ENCODE measurements around the gene C1orf198. TPM values are rescaled to one million over a fixed set of nuclear protein-coding genes. Genes with fewer than 3 reads are reported as not detected.

C1orf198 gene
- total RNA-seq, 1 donor from 2014 or later, result 48.5 TPM

DNA sequence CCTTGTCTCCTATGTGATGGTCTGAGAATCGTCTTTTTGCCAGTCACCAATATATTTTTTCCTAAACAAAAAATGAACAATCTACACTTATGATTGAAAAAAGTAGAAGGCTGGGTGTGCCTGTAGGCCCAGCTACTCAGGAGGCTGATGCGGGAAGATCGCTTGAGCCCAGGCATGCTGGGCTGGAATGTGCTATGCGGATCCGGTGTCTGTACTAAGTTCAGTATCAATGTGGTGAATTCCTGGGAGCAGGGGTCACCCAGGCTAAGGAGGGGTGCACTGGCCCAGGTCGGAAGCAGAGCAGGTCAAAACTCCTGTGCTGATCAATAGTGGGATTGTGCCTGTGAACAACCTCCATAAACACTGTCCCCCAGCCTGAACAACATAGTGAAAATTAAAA lies 25.7 kb upstream of the C1orf198 start:
- peaks cover 13% of the 10 kb centered on the region for H3K4me1 Mint-ChIP-seq
- Histone ChIP-seq H3K27ac (no peak overlapping the region), H3K27me3 (no peaks in the 10 kb centered on the region), H3K4me2 (no peak overlapping the region), H3K36me3 (no peaks in the 10 kb centered on the region), H2AFZ (replicated peaks) (no peak overlapping the region), H3K9ac (no peak overlapping the region), H3K79me2 (ENCODE audit: low read depth) (no peaks in the 10 kb centered on the region), H3K4me3 (no peak overlapping the region), H3K9me3 (ENCODE audit: low read depth) (no peaks in the 10 kb centered on the region), H3K4me1 (peaks cover 6% of the 10 kb centered on the region), H3F3A (ENCODE audit: low read depth) (peaks cover 6% of the 10 kb centered on the region), H4K20me1 (ENCODE audit: low read depth) (no peaks in the 10 kb centered on the region)
- peaks cover 2% of the 10 kb centered on the region for H3K27me3 Mint-ChIP-seq (ENCODE audit: insufficient read depth, low read depth)
- no peaks in the 10 kb centered on the region for H3K36me3 Mint-ChIP-seq
- no peak overlapping the region for H3K4me3 Mint-ChIP-seq
- H3K27ac Mint-ChIP-seq, result no peak overlapping the region
- H3K9me3 Mint-ChIP-seq, result no peaks in the 10 kb centered on the region
- no peak for DNase-seq (ENCODE audit: low spot score)
- TF ChIP-seq, protein P1, sequence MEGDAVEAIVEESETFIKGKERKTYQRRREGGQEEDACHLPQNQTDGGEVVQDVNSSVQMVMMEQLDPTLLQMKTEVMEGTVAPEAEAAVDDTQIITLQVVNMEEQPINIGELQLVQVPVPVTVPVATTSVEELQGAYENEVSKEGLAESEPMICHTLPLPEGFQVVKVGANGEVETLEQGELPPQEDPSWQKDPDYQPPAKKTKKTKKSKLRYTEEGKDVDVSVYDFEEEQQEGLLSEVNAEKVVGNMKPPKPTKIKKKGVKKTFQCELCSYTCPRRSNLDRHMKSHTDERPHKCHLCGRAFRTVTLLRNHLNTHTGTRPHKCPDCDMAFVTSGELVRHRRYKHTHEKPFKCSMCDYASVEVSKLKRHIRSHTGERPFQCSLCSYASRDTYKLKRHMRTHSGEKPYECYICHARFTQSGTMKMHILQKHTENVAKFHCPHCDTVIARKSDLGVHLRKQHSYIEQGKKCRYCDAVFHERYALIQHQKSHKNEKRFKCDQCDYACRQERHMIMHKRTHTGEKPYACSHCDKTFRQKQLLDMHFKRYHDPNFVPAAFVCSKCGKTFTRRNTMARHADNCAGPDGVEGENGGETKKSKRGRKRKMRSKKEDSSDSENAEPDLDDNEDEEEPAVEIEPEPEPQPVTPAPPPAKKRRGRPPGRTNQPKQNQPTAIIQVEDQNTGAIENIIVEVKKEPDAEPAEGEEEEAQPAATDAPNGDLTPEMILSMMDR (IDR thresholded peaks at IDR 0.05), result no peak
- TF ChIP-seq EZH2 (IDR thresholded peaks at IDR 0.05) (no peak), EZH2phosphoT487 (IDR thresholded peaks at IDR 0.05) (no peak)

DNA sequence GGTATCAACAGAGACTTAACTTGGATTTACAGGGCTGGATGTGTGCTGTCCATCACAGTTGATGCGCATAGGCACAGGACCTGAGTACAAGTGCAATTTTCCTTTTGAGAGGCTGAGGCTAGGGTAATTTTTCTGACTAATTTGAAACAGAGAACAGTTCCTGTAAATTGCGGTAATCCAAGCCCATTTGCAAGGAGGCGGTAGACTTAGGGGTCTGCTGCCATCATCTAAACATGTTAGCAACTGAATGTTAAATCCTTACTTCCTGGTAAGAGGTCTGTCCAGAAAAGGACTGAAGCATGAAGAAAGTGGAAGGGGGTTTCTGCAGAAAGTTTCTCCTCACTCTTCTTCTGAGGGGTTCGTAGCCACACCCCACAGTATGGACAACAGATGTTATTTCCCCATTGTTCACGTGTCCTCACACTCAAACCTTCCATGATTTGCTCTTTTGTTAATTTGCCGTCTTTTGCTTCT lies 23.7 kb upstream of the C1orf198 start:
- Mint-ChIP-seq H3K27me3 (ENCODE audit: insufficient read depth, low read depth) (peaks cover 2% of the 10 kb centered on the region), H3K27ac (no peak overlapping the region), H3K36me3 (no peaks in the 10 kb centered on the region), H3K4me3 (no peak overlapping the region), H3K9me3 (peaks cover 2% of the 10 kb centered on the region), H3K4me1 (peaks cover 13% of the 10 kb centered on the region)
- no peak overlapping the region for H2AFZ ChIP-seq (replicated peaks)
- H3K4me1 ChIP-seq, result peaks cover 6% of the 10 kb centered on the region
- no peaks in the 10 kb centered on the region for H4K20me1 ChIP-seq (ENCODE audit: low read depth)
- H3K9ac ChIP-seq, result no peak overlapping the region
- H3F3A ChIP-seq (ENCODE audit: low read depth), result peaks cover 6% of the 10 kb centered on the region
- no peaks in the 10 kb centered on the region for H3K36me3 ChIP-seq
- H3K27ac ChIP-seq, result no peak overlapping the region
- H3K4me3 ChIP-seq, result no peak overlapping the region
- no peak for DNase-seq (ENCODE audit: low spot score)
- TF ChIP-seq, protein P1 (IDR thresholded peaks at IDR 0.05), result no peak
- TF ChIP-seq EZH2phosphoT487 (IDR thresholded peaks at IDR 0.05), result no peak
- TF ChIP-seq EZH2 (IDR thresholded peaks at IDR 0.05), result no peak
- H3K4me2 ChIP-seq, result no peak overlapping the region
- H3K79me2 ChIP-seq (ENCODE audit: low read depth), result no peaks in the 10 kb centered on the region
- no peaks in the 10 kb centered on the region for H3K9me3 ChIP-seq (ENCODE audit: low read depth)
- no peaks in the 10 kb centered on the region for H3K27me3 ChIP-seq

DNA sequence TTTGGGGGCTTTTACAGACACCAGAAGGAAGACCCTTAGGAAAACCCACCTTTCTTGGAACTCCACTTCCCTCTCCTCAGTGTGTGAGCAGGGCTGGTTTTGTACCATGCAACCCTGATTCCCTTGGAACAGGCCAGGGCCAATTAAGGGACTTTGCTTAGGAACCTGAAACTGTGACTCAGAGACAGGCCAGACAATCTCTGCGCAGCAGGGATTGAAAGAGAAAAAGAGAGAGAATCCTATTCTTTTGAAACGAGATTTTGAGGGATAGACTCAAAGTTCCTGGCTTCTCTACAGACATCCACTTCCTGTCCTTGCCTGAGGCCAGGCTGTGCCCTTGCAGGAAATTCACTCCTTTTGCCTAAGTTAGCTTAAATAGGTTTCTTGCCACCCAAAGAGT lies 23.1 kb upstream of the C1orf198 start:
- TF ChIP-seq EZH2phosphoT487 (IDR thresholded peaks at IDR 0.05), result no peak
- TF ChIP-seq, protein P1 (IDR thresholded peaks at IDR 0.05), result no peak
- no peak for TF ChIP-seq EZH2 (IDR thresholded peaks at IDR 0.05)
- Mint-ChIP-seq H3K9me3 (peaks cover 2% of the 10 kb centered on the region), H3K27ac (no peak overlapping the region), H3K36me3 (no peaks in the 10 kb centered on the region), H3K4me3 (no peak overlapping the region), H3K27me3 (ENCODE audit: insufficient read depth, low read depth) (peaks cover 2% of the 10 kb centered on the region), H3K4me1 (peaks cover 13% of the 10 kb centered on the region)
- H3K4me3 ChIP-seq, result no peak overlapping the region
- H3K36me3 ChIP-seq, result no peaks in the 10 kb centered on the region
- H3K27me3 ChIP-seq, result no peaks in the 10 kb centered on the region
- H3K79me2 ChIP-seq (ENCODE audit: low read depth), result no peaks in the 10 kb centered on the region
- peak overlapping the region; percentile 24 for H3K27ac ChIP-seq
- H3K4me1 ChIP-seq, result peaks cover 6% of the 10 kb centered on the region
- peaks cover 6% of the 10 kb centered on the region for H3F3A ChIP-seq (ENCODE audit: low read depth)
- H2AFZ ChIP-seq (replicated peaks), result no peak overlapping the region
- no peak overlapping the region for H3K9ac ChIP-seq
- H4K20me1 ChIP-seq (ENCODE audit: low read depth), result no peaks in the 10 kb centered on the region
- H3K9me3 ChIP-seq (ENCODE audit: low read depth), result no peaks in the 10 kb centered on the region
- peak; percentile 71 for DNase-seq (ENCODE audit: low spot score)
- no peak overlapping the region for H3K4me2 ChIP-seq

Measured in neural progenitor cell (in vitro differentiated cells).